Upper lobe of left lung (tissue), 4 donors: ENCODE measurements around the gene SETD2.
"Not testable (repeated sequence)": the region's sequence is repeated elsewhere in the genome, so short reads cannot be mapped to it uniquely, and the experiment has no call there.

Experiments used
- CTCF ChIP-seq, 6 experiments: fragments of 450-650 bp in 4 of 6; fragments of 200-600 bp in 2 of 6; sonication (generic) in 2 of 6; IDR thresholded peaks; one replicate each; pipeline ENCODE4 v1.5.1; 2016 to 2019; ENCODE audit warnings: antibody characterized with exemption in 6 of 6
- EP300 ChIP-seq, 4 donors: sonication (generic); formaldehyde crosslinking; IDR thresholded peaks; one replicate each; pipeline ENCODE4 v1.5.1; 2017; ENCODE audit warnings: antibody characterized with exemption in 4 of 4, control low read depth in 2 of 4

GRCh38 chr3:47119387-47119786 lies 44.5 kb downstream of the SETD2 start:
- not testable (repeated sequence) for TF ChIP-seq CTCF, EP300 (IDR thresholded peaks at IDR 0.05)
